K562 (cell line): ENCODE data around the gene FBXO21. TPM values are rescaled to one million over a fixed set of nuclear protein-coding genes. Genes with fewer than 3 reads are reported as not detected.

Source experiments
- CBX2 ChIP-seq: fragments of 200-600 bp; sonication (generic); IDR thresholded peaks from one replicate; pipeline ENCODE4 v1.6.1; 2012; ENCODE audit warnings: mild to moderate bottlenecking, low read length, inconsistent platforms; ENCODE audit not compliant: insufficient read depth, poor library complexity, severe bottlenecking
- CREM ChIP-seq: IDR thresholded peaks from 2 replicates; pipeline ENCODE4 v1.6.1; 2014; ENCODE audit warnings: antibody characterized with exemption, low read depth
- DNMT1 ChIP-seq: fragments of 450-650 bp; IDR thresholded peaks from 2 replicates; pipeline ENCODE4 v1.6.1; 2016; ENCODE audit warnings: antibody characterized with exemption, mild to moderate bottlenecking
- GTF2A2 ChIP-seq: IDR thresholded peaks from 2 replicates; pipeline ENCODE4 v1.6.1; 2016; ENCODE audit warnings: mild to moderate bottlenecking, missing genetic modification characterization, missing compliant biosample characterization
- HMG20B ChIP-seq: fragments of 250-450 bp; sonication (Bioruptor Pico); IDR thresholded peaks from 2 replicates; pipeline ENCODE4 v1.5.0; 2021; ENCODE audit warnings: mild to moderate bottlenecking
- HNRNPLL ChIP-seq: fragments of 200-400 bp; formaldehyde crosslinking; IDR thresholded peaks from 2 replicates; pipeline ENCODE4 v1.6.1; 2017; ENCODE audit warnings: low read length, low read depth, mild to moderate bottlenecking; ENCODE audit not compliant: poor library complexity, severe bottlenecking
- KAT2B ChIP-seq: IDR thresholded peaks from one replicate; pipeline ENCODE4 v1.6.1; 2012; ENCODE audit warnings: low read depth, mild to moderate bottlenecking, control low read depth, inconsistent platforms, low read length, moderate library complexity
- MXI1 ChIP-seq: IDR thresholded peaks from 2 replicates; pipeline ENCODE4 v1.6.1; 2011; ENCODE audit warnings: low read depth, mild to moderate bottlenecking, improper control_type of control experiment, low read length
- PML ChIP-seq: IDR thresholded peaks from 2 replicates; pipeline ENCODE4 v1.6.1; 2012; ENCODE audit warnings: low read length, inconsistent platforms
- POLR3G ChIP-seq: IDR thresholded peaks from 2 replicates; pipeline ENCODE4 v1.6.1; 2011; ENCODE audit not compliant: insufficient read length, insufficient replicate concordance; ENCODE audit errors: extremely low read depth
- SAFB2 ChIP-seq: fragments of 200-400 bp; formaldehyde crosslinking; IDR thresholded peaks from 2 replicates; pipeline ENCODE4 v1.6.1; 2018; ENCODE audit warnings: borderline replicate concordance, low read length, low read depth, moderate library complexity; ENCODE audit not compliant: severe bottlenecking
- SIN3B ChIP-seq: fragments of 450-650 bp; IDR thresholded peaks from 2 replicates; pipeline ENCODE4 v1.6.1; 2017; ENCODE audit warnings: low read depth, mild to moderate bottlenecking, moderate library complexity
- SMC3 ChIP-seq: conservative IDR thresholded peaks from 2 replicates; pipeline ENCODE4 v1.6.1; 2011; ENCODE audit warnings: low read depth, low read length, improper control_type of control experiment; ENCODE audit not compliant: insufficient read depth
- SRSF9 ChIP-seq: fragments of 200-400 bp; formaldehyde crosslinking; IDR thresholded peaks from 2 replicates; pipeline ENCODE4 v1.6.1; 2017; ENCODE audit warnings: low read depth, low read length, borderline replicate concordance
- SUPT5H ChIP-seq: fragments of 450-650 bp; IDR thresholded peaks from 2 replicates; pipeline ENCODE4 v1.6.1; 2016
- TAF9B ChIP-seq: fragments of 450-650 bp; IDR thresholded peaks from 2 replicates; pipeline ENCODE4 v1.6.1; 2018; ENCODE audit warnings: mild to moderate bottlenecking; ENCODE audit not compliant: partially characterized antibody
- ZBTB33 ChIP-seq: sonication (generic); formaldehyde crosslinking; IDR thresholded peaks from 2 replicates; pipeline ENCODE4 v1.8.1; 2023; ENCODE audit warnings: mild to moderate bottlenecking, missing genetic modification reagents
- ZC3H11A ChIP-seq: IDR thresholded peaks from 2 replicates; pipeline ENCODE4 v1.6.1; 2012; ENCODE audit warnings: low read depth, low read length, improper control_type of control experiment
- ZNF23 ChIP-seq: fragments of 250-450 bp; sonication (Bioruptor Pico); IDR thresholded peaks from 2 replicates; pipeline ENCODE4 v1.4.0; 2020; ENCODE audit warnings: mild to moderate bottlenecking
- ZNF699 ChIP-seq: fragments of 250-450 bp; sonication (Bioruptor Pico); IDR thresholded peaks from 2 replicates; pipeline ENCODE4 v1.8.0; 2021; ENCODE audit warnings: mild to moderate bottlenecking, moderate library complexity; ENCODE audit not compliant: insufficient replicate concordance
- ZNF707 ChIP-seq: fragments of 250-450 bp; sonication (Bioruptor Pico); conservative IDR thresholded peaks from 2 replicates; pipeline ENCODE4 v1.8.0; 2022; ENCODE audit warnings: inconsistent platforms, mild to moderate bottlenecking, moderate library complexity
- ZNF766 ChIP-seq: fragments of 200-800 bp; sonication (Bioruptor generic); conservative IDR thresholded peaks from 2 replicates; pipeline ENCODE4 v1.6.1; 2016; ENCODE audit warnings: missing genetic modification characterization, missing compliant biosample characterization
- polyA plus RNA-seq, 8 experiments: library from polyadenylated mRNA; depleted of rRNA in 4 of 8; stranded (reverse) in 5 of 8; unstranded in 3 of 8; fragments of >200 nt; fragmentation: Nextera tagmentation in 2 of 8; fragmentation: Illumina TruSeq in 1 of 8; extraction: Ambion mirVana in 2 of 8; extraction: Trizol in 1 of 8; gene quantifications; 2 replicates each; pipeline versions ENCODE4 v1.2.1 to v1.2.3, GENCODE V29; 2011 to 2014; ENCODE audit warnings: inconsistent platforms in 1 of 8, missing spikeins in 1 of 8
- total RNA-seq, 7 experiments: library from RNA; depleted of rRNA in 6 of 7; stranded (reverse); fragments of >200 nt in 6 of 7; fragmentation: Illumina TruSeq in 2 of 7; extraction: Trizol in 2 of 7; gene quantifications; 2 replicates each; pipeline versions ENCODE4 v1.2.1 to v1.2.3, GENCODE V29; 2011 to 2021; ENCODE audit warnings: low replicate concordance in 1 of 7
- TF ChIP-seq, protein P1 (sequence below): fragments of 150-350 bp; IDR thresholded peaks from 2 replicates; pipeline ENCODE4 v1.6.1; 2014; ENCODE audit warnings: low read depth, mild to moderate bottlenecking, low read length, borderline replicate concordance
- TF ChIP-seq, protein P2 (sequence below): sonication (generic); formaldehyde crosslinking; IDR thresholded peaks from 2 replicates; pipeline ENCODE4 v1.8.0; 2022; ENCODE audit warnings: missing genetic modification reagents, mild to moderate bottlenecking, borderline replicate concordance

Gene FBXO21
- total and polyA plus RNA-seq, 9 of the 15 experiments (the other 6 are each of a cell fraction or from before 2014, with no cell fraction given): 3.0 to 50.9 (median 9.1) TPM

- TF ChIP-seq, protein P1, sequence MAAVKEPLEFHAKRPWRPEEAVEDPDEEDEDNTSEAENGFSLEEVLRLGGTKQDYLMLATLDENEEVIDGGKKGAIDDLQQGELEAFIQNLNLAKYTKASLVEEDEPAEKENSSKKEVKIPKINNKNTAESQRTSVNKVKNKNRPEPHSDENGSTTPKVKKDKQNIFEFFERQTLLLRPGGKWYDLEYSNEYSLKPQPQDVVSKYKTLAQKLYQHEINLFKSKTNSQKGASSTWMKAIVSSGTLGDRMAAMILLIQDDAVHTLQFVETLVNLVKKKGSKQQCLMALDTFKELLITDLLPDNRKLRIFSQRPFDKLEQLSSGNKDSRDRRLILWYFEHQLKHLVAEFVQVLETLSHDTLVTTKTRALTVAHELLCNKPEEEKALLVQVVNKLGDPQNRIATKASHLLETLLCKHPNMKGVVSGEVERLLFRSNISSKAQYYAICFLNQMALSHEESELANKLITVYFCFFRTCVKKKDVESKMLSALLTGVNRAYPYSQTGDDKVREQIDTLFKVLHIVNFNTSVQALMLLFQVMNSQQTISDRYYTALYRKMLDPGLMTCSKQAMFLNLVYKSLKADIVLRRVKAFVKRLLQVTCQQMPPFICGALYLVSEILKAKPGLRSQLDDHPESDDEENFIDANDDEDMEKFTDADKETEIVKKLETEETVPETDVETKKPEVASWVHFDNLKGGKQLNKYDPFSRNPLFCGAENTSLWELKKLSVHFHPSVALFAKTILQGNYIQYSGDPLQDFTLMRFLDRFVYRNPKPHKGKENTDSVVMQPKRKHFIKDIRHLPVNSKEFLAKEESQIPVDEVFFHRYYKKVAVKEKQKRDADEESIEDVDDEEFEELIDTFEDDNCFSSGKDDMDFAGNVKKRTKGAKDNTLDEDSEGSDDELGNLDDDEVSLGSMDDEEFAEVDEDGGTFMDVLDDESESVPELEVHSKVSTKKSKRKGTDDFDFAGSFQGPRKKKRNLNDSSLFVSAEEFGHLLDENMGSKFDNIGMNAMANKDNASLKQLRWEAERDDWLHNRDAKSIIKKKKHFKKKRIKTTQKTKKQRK: no peak
- TF ChIP-seq SMC3: no peak
- no peak for TF ChIP-seq KAT2B
- TF ChIP-seq, protein P2, sequence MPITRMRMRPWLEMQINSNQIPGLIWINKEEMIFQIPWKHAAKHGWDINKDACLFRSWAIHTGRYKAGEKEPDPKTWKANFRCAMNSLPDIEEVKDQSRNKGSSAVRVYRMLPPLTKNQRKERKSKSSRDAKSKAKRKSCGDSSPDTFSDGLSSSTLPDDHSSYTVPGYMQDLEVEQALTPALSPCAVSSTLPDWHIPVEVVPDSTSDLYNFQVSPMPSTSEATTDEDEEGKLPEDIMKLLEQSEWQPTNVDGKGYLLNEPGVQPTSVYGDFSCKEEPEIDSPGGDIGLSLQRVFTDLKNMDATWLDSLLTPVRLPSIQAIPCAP (CRISPR knock-in tag): no peak
- peak; percentile 74; the same call in 1 of the 2 replicates for TF ChIP-seq SIN3B
- no peak for TF ChIP-seq CBX2
- TF ChIP-seq SUPT5H: peak; percentile 85
- no peak for TF ChIP-seq ZC3H11A
- TF ChIP-seq HNRNPLL: peak; percentile 31
- TF ChIP-seq ZNF23 (CRISPR knock-in tag): no peak
- no peak for TF ChIP-seq DNMT1
- no peak for TF ChIP-seq ZNF766 (CRISPR knock-in tag)
- no peak for TF ChIP-seq POLR3G
- TF ChIP-seq PML: peak; percentile 28; the same call in 1 of the 2 replicates
- peak; percentile 61 for TF ChIP-seq TAF9B
- no peak for TF ChIP-seq ZNF699 (CRISPR knock-in tag)
- peak; percentile 62 for TF ChIP-seq CREM
- TF ChIP-seq SAFB2: no peak
- TF ChIP-seq MXI1: no peak
- no peak for TF ChIP-seq ZBTB33 (CRISPR knock-in tag)
- no peak for TF ChIP-seq HMG20B (CRISPR knock-in tag)
- TF ChIP-seq GTF2A2: no peak
- no peak for TF ChIP-seq ZNF707 (CRISPR knock-in tag)
- no peak for TF ChIP-seq SRSF9
Measured at GRCh38 chr12:117190210-117190781, at the start of gene FBXO21 (continued).
